ENCODE measurements around the gene MYRIP.

Gene MYRIP

GRCh38 chr3:40229963-40230362 lies 420.6 kb downstream of the MYRIP start:
- H3K4me1 ChIP-seq (ENCODE audit: control insufficient read depth in 1 of 2, insufficient read depth in 1 of 2, low read depth in 1 of 2, low read length in 1 of 2) = peaks cover 18 to 23% of the 10 kb centered on the region in 2 experiments
- H3K27me3 ChIP-seq = no peaks in the 10 kb centered on the region
- no peaks in the 10 kb centered on the region for H3K36me3 ChIP-seq
- no peak overlapping the region for H3K4me3 ChIP-seq (ENCODE audit: low read depth in 1 of 2, low read length in 1 of 2)
- TF ChIP-seq CTCF (IDR thresholded peaks at IDR 0.05) = no peak
- H3K27ac ChIP-seq = peak overlapping the region; percentile 77
- no peaks in the 10 kb centered on the region for H3K9me3 ChIP-seq

DNA sequence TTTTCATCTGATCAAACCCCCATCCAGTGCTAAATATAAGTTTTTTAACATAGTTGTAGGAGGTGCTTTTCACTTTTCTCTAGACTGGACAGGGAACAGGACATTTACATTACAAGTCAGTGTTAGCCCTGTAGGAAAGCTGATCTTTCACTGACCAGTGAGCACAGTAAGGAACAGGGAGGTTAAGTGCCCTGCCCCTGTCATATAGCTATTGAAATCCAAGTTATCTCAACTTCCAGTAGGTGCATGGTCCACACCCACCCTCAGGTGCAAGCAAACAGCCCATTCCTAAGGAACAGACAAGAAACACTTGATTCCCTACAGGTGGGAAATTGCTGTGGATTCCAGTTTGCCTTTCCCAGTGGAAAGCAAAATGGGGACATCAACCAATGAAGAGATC lies 421.0 kb downstream of the MYRIP start:
- TF ChIP-seq CTCF (IDR thresholded peaks at IDR 0.05) = no peak
- no peaks in the 10 kb centered on the region for H3K9me3 ChIP-seq
- H3K27ac ChIP-seq = peak overlapping the region; percentile 77
- peaks cover 18 to 23% of the 10 kb centered on the region in 2 experiments for H3K4me1 ChIP-seq (ENCODE audit: control insufficient read depth in 1 of 2, insufficient read depth in 1 of 2, low read depth in 1 of 2, low read length in 1 of 2)
- no peak overlapping the region for H3K4me3 ChIP-seq (ENCODE audit: low read depth in 1 of 2, low read length in 1 of 2)
- H3K36me3 ChIP-seq = no peaks in the 10 kb centered on the region
- H3K27me3 ChIP-seq = no peaks in the 10 kb centered on the region

- no peak for TF ChIP-seq CTCF (IDR thresholded peaks at IDR 0.05)
- Histone ChIP-seq H3K27ac (no peak overlapping the region), H3K36me3 (no peaks in the 10 kb centered on the region), H3K9me3 (no peaks in the 10 kb centered on the region), H3K27me3 (no peaks in the 10 kb centered on the region), H3K4me3 (ENCODE audit: low read depth in 1 of 2, low read length in 1 of 2) (no peak overlapping the region), H3K4me1 (ENCODE audit: control insufficient read depth in 1 of 2, insufficient read depth in 1 of 2, low read depth in 1 of 2, low read length in 1 of 2) (peaks cover 18 to 23% of the 10 kb centered on the region in 2 experiments)
Measured at GRCh38 chr3:40232626-40233025, 423.2 kb downstream of the MYRIP start.

DNA sequence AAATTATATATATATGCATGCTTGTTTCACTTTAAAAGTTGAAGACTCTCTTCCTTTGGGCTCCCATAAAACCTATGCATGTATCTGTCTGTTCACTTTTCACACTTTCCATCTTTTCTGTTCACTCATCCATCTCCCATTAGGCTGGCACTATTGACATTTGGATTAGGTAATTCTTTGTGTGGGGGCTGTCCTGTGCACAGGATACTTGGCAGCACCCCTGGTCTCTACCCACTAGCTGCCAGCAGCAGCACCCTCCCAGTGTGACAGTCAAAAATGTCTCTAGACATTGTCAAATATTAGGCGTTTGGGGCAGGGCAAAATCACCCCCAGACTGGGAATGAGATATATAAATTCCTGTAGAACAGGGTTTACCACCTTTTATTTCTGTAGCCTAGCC lies 427.8 kb downstream of the MYRIP start:
- no peak overlapping the region for H3K27ac ChIP-seq
- H3K36me3 ChIP-seq = no peaks in the 10 kb centered on the region
- no peaks in the 10 kb centered on the region for H3K27me3 ChIP-seq
- no peaks in the 10 kb centered on the region for H3K4me1 ChIP-seq (ENCODE audit: control insufficient read depth in 1 of 2, insufficient read depth in 1 of 2, low read depth in 1 of 2, low read length in 1 of 2)
- H3K9me3 ChIP-seq = no peaks in the 10 kb centered on the region
- no peak overlapping the region for H3K4me3 ChIP-seq (ENCODE audit: low read depth in 1 of 2, low read length in 1 of 2)
- no peak for TF ChIP-seq CTCF (IDR thresholded peaks at IDR 0.05)

- Histone ChIP-seq H3K4me1 (ENCODE audit: control insufficient read depth in 1 of 2, insufficient read depth in 1 of 2, low read depth in 1 of 2, low read length in 1 of 2) (no peaks in the 10 kb centered on the region), H3K27me3 (no peaks in the 10 kb centered on the region), H3K36me3 (no peaks in the 10 kb centered on the region), H3K9me3 (no peaks in the 10 kb centered on the region), H3K4me3 (ENCODE audit: low read depth in 1 of 2, low read length in 1 of 2) (no peak overlapping the region), H3K27ac (no peak overlapping the region)
- no peak for TF ChIP-seq CTCF (IDR thresholded peaks at IDR 0.05)
Measured at GRCh38 chr3:40237889-40238571, 428.6 kb downstream of the MYRIP start.
